Raji (cell line): ENCODE measurements around the gene POU3F3.

ENCODE experiments used
- POLR2A ChIP-seq: IDR thresholded peaks from 2 replicates; pipeline ENCODE4 v1.6.1; 2011; ENCODE audit warnings: low read depth, low read length, control low read depth; ENCODE audit not compliant: insufficient read depth

POU3F3 gene

GRCh38 chr2:104853534-104854497, at the start of gene POU3F3:
POU3F3 (plus strand) TSS chr2:104854115; CDS start chr2:104855511, 1,396 bp downstream.
- no peak for TF ChIP-seq POLR2A

GRCh38 chr2:104804148-104804890, 49.6 kb upstream of the POU3F3 start:
- no peak for TF ChIP-seq POLR2A

GRCh38 chr2:104812286-104812685, 41.6 kb upstream of the POU3F3 start:
- no peak for TF ChIP-seq POLR2A

GRCh38 chr2:104816143-104816542, 37.8 kb upstream of the POU3F3 start:
- TF ChIP-seq POLR2A, result no peak

GRCh38 chr2:104818264-104818663, 35.7 kb upstream of the POU3F3 start:
- TF ChIP-seq POLR2A, result no peak

GRCh38 chr2:104820126-104820525, 33.8 kb upstream of the POU3F3 start:
- no peak for TF ChIP-seq POLR2A

GRCh38 chr2:104825124-104825865, 28.6 kb upstream of the POU3F3 start:
- TF ChIP-seq POLR2A, result no peak

GRCh38 chr2:104826016-104826415, 27.9 kb upstream of the POU3F3 start:
- TF ChIP-seq POLR2A, result no peak

- TF ChIP-seq POLR2A, result no peak
These were observed 22.2 kb upstream of the POU3F3 start for GRCh38 chr2:104831742-104832141.

- TF ChIP-seq POLR2A, result no peak
These were observed 19.3 kb upstream of the POU3F3 start for GRCh38 chr2:104834431-104835153.

GRCh38 chr2:104836265-104836664, 17.6 kb upstream of the POU3F3 start:
- no peak for TF ChIP-seq POLR2A

- TF ChIP-seq POLR2A, result no peak
These were observed 17.1 kb upstream of the POU3F3 start for GRCh38 chr2:104836841-104837240.

GRCh38 chr2:104840156-104840555, 13.8 kb upstream of the POU3F3 start:
- no peak for TF ChIP-seq POLR2A

- no peak for TF ChIP-seq POLR2A
These were observed 12.9 kb upstream of the POU3F3 start for GRCh38 chr2:104840893-104841585.
